Activated B cell treated with CpG ODN at 0.5 μM for 24 hours (primary cell): ENCODE data around the gene INF2. TPM values are rescaled to one million over a fixed set of nuclear protein-coding genes. Genes with fewer than 3 reads are reported as not detected.

Experiments used
- ATAC-seq: fragments of 200-7000 bp; cut with Tn5 transposase; one replicate; pipeline ENCODE4 v1.10.0; 2021; ENCODE audit warnings: low read depth, mild to moderate bottlenecking, moderate library complexity
- CTCF ChIA-PET: fragments of 350-600 bp; sonication (Branson Sonifier 250); formaldehyde crosslinking; loops from one replicate; lab custom pipeline; 2021; ENCODE audit warnings: antibody characterized with exemption; lab: Charles Lee
- POLR2A ChIA-PET: fragments of 350-600 bp; sonication (Branson Sonifier 250); formaldehyde crosslinking; loops from one replicate; lab custom pipeline; 2021; ENCODE audit warnings: antibody characterized with exemption; lab: Charles Lee
- DNase-seq: peaks from one replicate; pipeline ENCODE4 v3.0.0; 2022
- H3K27ac Mint-ChIP-seq: one replicate; pipeline ENCODE4 v1.8.0; 2020; ENCODE audit warnings: mixed read lengths
- H3K27me3 Mint-ChIP-seq: one replicate; pipeline ENCODE4 v1.8.0; 2021; ENCODE audit warnings: mixed read lengths
- H3K36me3 Mint-ChIP-seq: one replicate; pipeline ENCODE4 v1.8.0; 2021; ENCODE audit warnings: low read depth, mixed read lengths
- H3K4me1 Mint-ChIP-seq: one replicate; pipeline ENCODE4 v1.8.0; 2021; ENCODE audit warnings: mixed read lengths
- H3K4me3 Mint-ChIP-seq: one replicate; pipeline ENCODE4 v1.8.0; 2020; ENCODE audit warnings: mild to moderate bottlenecking, mixed read lengths
- H3K9me3 Mint-ChIP-seq: one replicate; pipeline ENCODE4 v1.8.0; 2020; ENCODE audit warnings: mixed read lengths
- CTCF ChIP-seq: fragments of 200-600 bp; IDR thresholded peaks from one replicate; pipeline ENCODE4 v1.8.0; 2022; ENCODE audit warnings: antibody characterized with exemption, mild to moderate bottlenecking
- intact Hi-C: fragments of 100-400 bp; cut with micrococcal nuclease; formaldehyde crosslinking; loops from one replicate; pipeline ENCODE4 v1.15.1; 2024
- total RNA-seq: library from RNA; stranded (reverse); gene quantifications from 2 replicates; pipeline ENCODE4 v1.2.3, GENCODE V29; 2022

Gene INF2
- total RNA-seq, 1 donor from 2014 or later = 47.2 TPM

GRCh38 chr14:104654119-104654518 lies 35.3 kb upstream of the INF2 start:
- H3K9me3 Mint-ChIP-seq = peaks cover 3% of the 10 kb centered on the region
- no peak for ATAC-seq
- intact Hi-C loops = no loop called here
- CTCF ChIA-PET = interaction anchor here (2.4 to 2.8 kb wide), 2 partner anchors 27 to 55 kb away, joined by 8 to 9 read pairs; no protein-coding TSS in a partner anchor
- POLR2A ChIA-PET = interaction anchor here (1.2 kb wide), 1 partner anchor 12 kb away, joined by 3 read pairs; no protein-coding TSS in a partner anchor
- no peaks in the 10 kb centered on the region for H3K27me3 Mint-ChIP-seq
- H3K4me3 Mint-ChIP-seq = no peak overlapping the region
- H3K27ac Mint-ChIP-seq = peak overlapping the region; percentile 41
- peaks cover 80% of the 10 kb centered on the region for H3K4me1 Mint-ChIP-seq
- no peak for DNase-seq
- no peaks in the 10 kb centered on the region for H3K36me3 Mint-ChIP-seq
- no peak for TF ChIP-seq CTCF

DNA sequence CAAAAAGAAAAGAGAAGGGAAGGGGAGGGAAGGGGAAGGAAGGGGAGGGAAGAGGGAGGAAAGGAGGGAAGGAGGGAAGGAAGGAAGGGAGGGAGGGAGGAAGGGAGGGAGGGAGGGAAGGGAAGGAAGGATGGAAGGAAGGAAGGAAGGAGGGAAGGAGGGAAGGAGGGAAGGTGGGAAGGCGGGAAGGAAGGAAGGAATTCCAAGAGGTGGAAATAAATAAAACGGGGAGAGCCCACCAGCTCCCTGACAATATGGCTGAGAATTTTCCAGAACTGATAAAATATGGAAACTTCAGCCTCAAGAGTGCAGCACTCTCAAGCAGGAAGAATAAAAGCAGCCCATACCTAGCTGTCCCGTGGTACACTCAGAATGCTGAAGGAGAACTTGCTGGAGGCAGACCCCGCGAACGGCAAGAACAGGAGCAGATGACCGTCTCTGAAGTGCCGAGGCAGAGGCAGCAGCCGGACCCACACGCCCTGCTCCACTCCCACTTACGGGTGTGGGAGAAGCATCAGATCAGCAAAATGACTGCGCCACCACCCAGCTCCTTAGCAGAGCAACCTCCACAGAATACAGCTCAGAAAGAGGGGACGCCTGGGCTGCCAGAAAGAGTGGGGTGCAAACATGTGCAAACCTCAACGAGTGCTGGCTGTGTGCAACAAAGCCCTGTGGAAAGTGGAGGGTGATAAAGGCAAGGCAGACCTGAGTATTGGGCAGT lies 34.1 kb upstream of the INF2 start:
- no peak overlapping the region for H3K4me3 Mint-ChIP-seq
- POLR2A ChIA-PET = interaction anchor here (0.8 to 9.8 kb wide), 3 partner anchors 11 to 36 kb away, joined by 4 to 182 read pairs (median 19); no protein-coding TSS in a partner anchor
- no peaks in the 10 kb centered on the region for H3K27me3 Mint-ChIP-seq
- ATAC-seq (no peak), DNase-seq (no peak)
- intact Hi-C loops = no loop called here
- no peak for TF ChIP-seq CTCF
- H3K27ac Mint-ChIP-seq = peak overlapping the region; percentile 98
- H3K36me3 Mint-ChIP-seq = no peaks in the 10 kb centered on the region
- CTCF ChIA-PET = interaction anchor here (1.5 to 3.0 kb wide), 4 partner anchors 10 to 54 kb away, joined by 5 to 11 read pairs (median 8); no protein-coding TSS in a partner anchor
- peaks cover 3% of the 10 kb centered on the region for H3K9me3 Mint-ChIP-seq
- peaks cover 81% of the 10 kb centered on the region for H3K4me1 Mint-ChIP-seq

- DNase-seq (peak; percentile 56), ATAC-seq (peak; percentile 15)
- intact Hi-C loops = loop anchor here (2.0 kb wide), 1 partner anchor 21 kb away; no protein-coding TSS in a partner anchor
- H3K4me3 Mint-ChIP-seq = peak overlapping the region; percentile 79
- peak overlapping the region; percentile 98 for H3K27ac Mint-ChIP-seq
- TF ChIP-seq CTCF = no peak
- H3K4me1 Mint-ChIP-seq = peaks cover 85% of the 10 kb centered on the region
- H3K9me3 Mint-ChIP-seq = peaks cover 3% of the 10 kb centered on the region
- POLR2A ChIA-PET = interaction anchor here (0.8 to 9.8 kb wide), 5 partner anchors 10 to 96 kb away, joined by 4 to 182 read pairs (median 14); partner anchors contain the start of gene SIVA1
- CTCF ChIA-PET = interaction anchor here (1.1 to 3.0 kb wide), 6 partner anchors 10 to 53 kb away, joined by 3 to 11 read pairs (median 8); no protein-coding TSS in a partner anchor
- no peaks in the 10 kb centered on the region for H3K27me3 Mint-ChIP-seq
- H3K36me3 Mint-ChIP-seq = no peaks in the 10 kb centered on the region
These were observed 33.3 kb upstream of the INF2 start for GRCh38 chr14:104656014-104656714.

DNA sequence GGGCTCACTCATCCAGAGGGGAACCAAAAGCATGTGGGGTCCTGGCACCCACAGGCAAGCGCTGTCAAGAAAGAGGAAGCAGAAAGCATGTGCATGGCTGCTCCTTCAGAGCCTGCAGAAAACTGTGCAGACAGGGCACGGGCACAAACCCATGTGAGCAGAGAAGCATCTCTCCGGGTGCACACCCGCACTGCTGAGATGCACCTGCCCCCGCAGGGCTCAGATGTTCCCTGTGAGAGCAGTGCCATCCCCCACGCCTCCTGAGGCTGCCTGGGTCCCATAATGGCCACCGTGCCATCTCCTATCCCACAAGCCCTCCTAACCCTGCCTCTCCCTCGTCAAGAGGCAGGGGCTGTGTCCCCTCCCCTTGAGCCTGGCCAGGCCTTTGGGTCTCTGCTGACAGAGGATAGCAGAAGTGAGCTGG lies 32.3 kb upstream of the INF2 start:
- Mint-ChIP-seq H3K4me3 (peak overlapping the region; percentile 79), H3K9me3 (peaks cover 3% of the 10 kb centered on the region), H3K4me1 (peaks cover 85% of the 10 kb centered on the region), H3K27me3 (no peaks in the 10 kb centered on the region), H3K27ac (peak overlapping the region; percentile 98), H3K36me3 (no peaks in the 10 kb centered on the region)
- TF ChIP-seq CTCF = no peak
- POLR2A ChIA-PET = interaction anchor here (0.9 to 9.8 kb wide), 11 partner anchors 9 to 644 kb away, joined by 3 to 182 read pairs (median 11); partner anchors contain the start of genes CDCA4 and SIVA1
- peak; percentile 68 for DNase-seq
- CTCF ChIA-PET = interaction anchor here (1.1 to 3.0 kb wide), 4 partner anchors 9 to 52 kb away, joined by 3 to 13 read pairs (median 9); no protein-coding TSS in a partner anchor
- intact Hi-C loops = loop anchor here (1.0 to 2.0 kb wide), 2 partner anchors 20 to 24 kb away; no protein-coding TSS in a partner anchor
- ATAC-seq = peak; percentile 60
